IMR-90 (cell line): ENCODE measurements around the gene TRIP6. TPM values are rescaled to one million over a fixed set of nuclear protein-coding genes. Genes with fewer than 3 reads are reported as not detected.
A peak's percentile ranks its signal among the peaks of the same experiment; 100 is the strongest.

Experiments used
- ATAC-seq: fragments of 200-7000 bp; cut with Tn5 transposase; 2 replicates; pipeline ENCODE4 v1.9.1; 2020; ENCODE audit warnings: low read depth, mild to moderate bottlenecking, moderate library complexity
- BruUV-seq: library from RNA; stranded (reverse); fragments of 400-500 nt; replicated peaks from 2 replicates; lab custom pipeline; 2021; lab: Mats Ljungman, UMichigan
- CTCF ChIA-PET: fragments of 300-600 bp; formaldehyde crosslinking; extraction: SDS; loops from one replicate; lab custom pipeline; 2021; ENCODE audit warnings: antibody characterized with exemption; lab: Yijun Ruan, JAX
- POLR2A ChIA-PET: fragments of 300-600 bp; sonication (Branson Sonifier 250); formaldehyde crosslinking; loops from one replicate; lab custom pipeline; 2022; ENCODE audit warnings: antibody characterized with exemption; ENCODE audit not compliant: unreplicated experiment; lab: Charles Lee
- DNase-seq: peaks from one replicate; pipeline ENCODE4 v3.0.0; 2013
- H2AFZ ChIP-seq: replicated peaks from 2 replicates; pipeline ENCODE3; 2013; ENCODE audit warnings: low read length, mild to moderate bottlenecking; ENCODE audit not compliant: poor library complexity
- H2AK5ac ChIP-seq: 2 replicates; pipeline ENCODE4 v1.6.1; 2013; ENCODE audit warnings: low read depth, low read length, inconsistent platforms
- H2AK9ac ChIP-seq: replicated peaks from 2 replicates; pipeline ENCODE3; 2013; ENCODE audit warnings: mild to moderate bottlenecking, low read depth, low read length, moderate library complexity; ENCODE audit not compliant: poor library complexity
- H2BK120ac ChIP-seq: 2 replicates; pipeline ENCODE4 v1.6.1; 2013; ENCODE audit warnings: low read depth, low read length, inconsistent platforms
- H2BK15ac ChIP-seq: 3 replicates; pipeline ENCODE4 v1.6.1; 2013; ENCODE audit warnings: low read depth, low read length, inconsistent platforms
- H2BK20ac ChIP-seq: 2 replicates; pipeline ENCODE4 v1.6.1; 2013; ENCODE audit warnings: low read depth, mild to moderate bottlenecking, inconsistent platforms, low read length, moderate library complexity
- H2BK5ac ChIP-seq: 2 replicates; pipeline ENCODE4 v1.6.1; 2013; ENCODE audit warnings: mild to moderate bottlenecking, low read depth, low read length, inconsistent platforms; ENCODE audit not compliant: poor library complexity, severe bottlenecking
- H3K14ac ChIP-seq: replicated peaks from 2 replicates; pipeline ENCODE4 v1.6.1; 2013; ENCODE audit warnings: low read depth, low read length, inconsistent platforms
- H3K18ac ChIP-seq: 2 replicates; pipeline ENCODE4 v1.6.1; 2013; ENCODE audit warnings: low read depth, low read length, control low read depth
- H3K23ac ChIP-seq: 2 replicates; pipeline ENCODE4 v1.6.1; 2013; ENCODE audit warnings: low read depth, low read length, inconsistent platforms
- H3K27ac ChIP-seq: 2 replicates; pipeline ENCODE4 v1.5.1; 2013; ENCODE audit warnings: mild to moderate bottlenecking, control low read depth, low read length; ENCODE audit not compliant: insufficient read depth
- H3K27me3 ChIP-seq: 2 replicates; pipeline ENCODE4 v1.6.1; 2013; ENCODE audit warnings: low read length; ENCODE audit not compliant: control insufficient read depth, insufficient read depth
- H3K36me3 ChIP-seq: 2 replicates; pipeline ENCODE4 v1.6.1; 2013; ENCODE audit warnings: low read length, mixed read lengths; ENCODE audit not compliant: control insufficient read depth, insufficient read depth
- H3K4ac ChIP-seq: 2 replicates; pipeline ENCODE4 v1.6.1; 2013; ENCODE audit warnings: low read depth, low read length, inconsistent platforms
- H3K4me1 ChIP-seq: 2 replicates; pipeline ENCODE4 v1.6.1; 2013; ENCODE audit warnings: low read length, mixed read lengths; ENCODE audit not compliant: control insufficient read depth, insufficient read depth
- H3K4me2 ChIP-seq: 2 replicates; pipeline ENCODE4 v1.6.1; 2013; ENCODE audit warnings: low read depth, mild to moderate bottlenecking, control low read depth, low read length, moderate library complexity
- H3K4me3 ChIP-seq: 2 replicates; pipeline ENCODE4 v1.5.1; 2013; ENCODE audit warnings: low read depth, mild to moderate bottlenecking, control low read depth, low read length, moderate library complexity; ENCODE audit not compliant: insufficient read depth
- H3K56ac ChIP-seq: 2 replicates; pipeline ENCODE4 v1.6.1; 2013; ENCODE audit warnings: low read length, inconsistent platforms; ENCODE audit not compliant: insufficient read depth; ENCODE audit errors: extremely low read depth
- H3K79me1 ChIP-seq, 2 experiments: 2 replicates each; pipeline ENCODE4 v1.6.1; 2013; ENCODE audit warnings: low read length in 2 of 2, inconsistent platforms in 1 of 2, low read depth in 1 of 2
- H3K9ac ChIP-seq: 2 replicates; pipeline ENCODE4 v1.6.1; 2013; ENCODE audit warnings: low read depth, low read length, control low read depth
- H3K9me1 ChIP-seq: 2 replicates; pipeline ENCODE4 v1.6.1; 2013; ENCODE audit warnings: low read length, inconsistent platforms; ENCODE audit not compliant: insufficient read depth
- H3K9me3 ChIP-seq: 2 replicates; pipeline ENCODE4 v1.6.1; 2013; ENCODE audit warnings: low read length; ENCODE audit not compliant: control insufficient read depth, insufficient read depth
- H4K20me1 ChIP-seq: 2 replicates; pipeline ENCODE4 v1.6.1; 2013; ENCODE audit warnings: low read length, inconsistent platforms; ENCODE audit not compliant: insufficient read depth
- H4K5ac ChIP-seq: 2 replicates; pipeline ENCODE4 v1.6.1; 2013; ENCODE audit warnings: mild to moderate bottlenecking, low read depth, low read length, control low read depth
- H4K8ac ChIP-seq, 2 experiments: 2 replicates each; pipeline ENCODE4 v1.6.1; 2013; ENCODE audit warnings: low read depth in 2 of 2, low read length in 2 of 2, control low read depth in 1 of 2, inconsistent platforms in 1 of 2
- H4K91ac ChIP-seq: 2 replicates; pipeline ENCODE4 v1.6.1; 2013; ENCODE audit warnings: low read depth, low read length, inconsistent platforms; ENCODE audit not compliant: insufficient read depth
- WGBS, 2 experiments: methylation state at CpG; one replicate each; pipeline versions ENCODE4 v1.1.5 to v1.1.7; 2013; ENCODE audit warnings: missing lambda C conversion rate in 2 of 2; ENCODE audit not compliant: insufficient read length in 1 of 2; ENCODE audit errors: extremely low coverage in 2 of 2; 5-methylcytosine and 5-hydroxymethylcytosine counted together
- dilution Hi-C: fragments of 300-500 bp; cut with HindIII; formaldehyde crosslinking; loops from one replicate; pipeline ENCODE4 v1.14.3; 2018; ENCODE audit warnings: low sequenced_read_pairs; ENCODE audit not compliant: unreplicated experiment
- in situ Hi-C: fragments of 300-500 bp; cut with MboI; formaldehyde crosslinking; loops from 3 replicates; pipeline ENCODE4 v1.14.3; 2019; ENCODE audit warnings: low sequenced_read_pairs, inconsistent platforms, mixed read lengths
- intact Hi-C: fragments of 100-400 bp; cut with micrococcal nuclease; formaldehyde crosslinking; loops from 2 replicates; pipeline ENCODE4 v1.10.0; 2022
- polyA plus RNA-seq, 3 experiments: library from polyadenylated mRNA; depleted of rRNA; stranded (reverse); fragments of >200 nt; gene quantifications; 2 replicates each; pipeline ENCODE4 v1.2.3, GENCODE V29; 2012; ENCODE audit warnings: low replicate concordance in 1 of 3
- total RNA-seq: library from RNA; depleted of rRNA; stranded (reverse); fragments of >200 nt; gene quantifications from 2 replicates; pipeline ENCODE4 v1.2.3, GENCODE V29; 2012
- TF ChIP-seq, protein P1 (sequence below): fragments of 150-350 bp; IDR thresholded peaks from 2 replicates; pipeline ENCODE4 v1.6.1; 2017; ENCODE audit warnings: mild to moderate bottlenecking, antibody characterized with exemption, low read length, low read depth

TRIP6 gene
- total and polyA plus RNA-seq, 2 of the 4 experiments (the other 2 are of a cell fraction) = 36.4 to 72.3 TPM

DNA sequence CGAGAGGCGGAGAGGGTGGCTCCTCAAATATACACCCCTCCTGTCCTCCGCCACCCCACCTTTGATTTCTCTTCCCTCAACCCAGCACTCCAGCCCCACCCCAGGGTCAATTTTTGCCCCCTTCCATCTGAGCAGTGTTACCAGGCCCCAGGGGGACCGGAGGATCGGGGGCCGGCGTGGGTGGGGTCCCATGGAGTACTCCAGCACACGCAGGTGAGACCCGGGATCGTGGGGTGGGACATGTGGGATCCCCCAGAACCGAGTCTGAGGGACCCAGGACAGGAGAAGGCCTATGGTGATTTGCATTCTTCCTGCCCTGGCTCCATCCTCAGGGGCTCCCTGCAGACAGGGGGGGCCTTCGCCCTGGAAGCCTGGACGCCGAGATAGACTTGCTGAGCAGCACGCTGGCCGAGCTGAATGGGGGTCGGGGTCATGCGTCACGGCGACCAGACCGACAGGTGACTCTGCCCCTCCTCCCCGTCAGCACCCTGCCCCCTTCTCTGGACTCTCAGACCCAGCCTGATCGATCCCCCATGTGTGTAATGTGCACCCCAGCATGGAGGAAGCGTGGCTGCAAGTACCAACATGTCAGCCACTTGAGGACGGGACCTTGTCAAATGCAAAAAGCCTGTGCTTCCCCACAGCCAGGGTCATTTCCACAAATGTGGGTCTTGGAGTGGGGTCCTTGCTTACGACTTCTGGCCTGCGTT, 744 bp downstream of the TRIP6 start:
- Histone ChIP-seq H2AFZ (peak overlapping the region; percentile 86), H3K27ac (peak overlapping the region; percentile 99), H2BK5ac (peak overlapping the region; percentile 97), H4K20me1 (0 out of 2 replicates have a peak, but pooled peaks cover 3% of the 10 kb centered on the region), H4K91ac (peak overlapping the region; percentile 91), H3K9me1 (peaks cover 4% of the 10 kb centered on the region; the same call in 1 of the 2 replicates), H2BK120ac (peak overlapping the region; percentile 79), H3K4me2 (peak overlapping the region; percentile 97), H2BK20ac (0 out of 2 replicates have a peak overlapping the region, but pooled peaks have one; percentile 28), H3K9ac (peak overlapping the region; percentile 98), H2AK9ac (peak overlapping the region; percentile 100), H3K56ac (peak overlapping the region; percentile 93), H3K9me3 (no peaks in the 10 kb centered on the region), H3K36me3 (peaks cover 28% of the 10 kb centered on the region), H3K14ac (peak overlapping the region; percentile 100), H4K8ac (peak overlapping the region; percentile 90 to 91), H3K4ac (peak overlapping the region; percentile 99), H4K5ac (peak overlapping the region; percentile 86), H2AK5ac (peak overlapping the region; percentile 88), H3K79me1 (peaks cover 5 to 38% of the 10 kb centered on the region in 2 experiments; a peak in 2 of 4 replicates), H3K4me1 (peaks cover 18% of the 10 kb centered on the region), H3K27me3 (no peaks in the 10 kb centered on the region), H3K4me3 (peak overlapping the region; percentile 97), H3K18ac (peak overlapping the region; percentile 88), H2BK15ac (peak overlapping the region; percentile 36; the same call in 1 of the 3 replicates), H3K23ac (peak overlapping the region; percentile 99)
- no TSS peak for BruUV-seq
- intact Hi-C loops = loop anchor here (2.0 kb wide), 1 partner anchor 31 kb away; no protein-coding TSS in a partner anchor
- dilution Hi-C loops = no loop called here
- in situ Hi-C loops = loop anchor here (25.0 kb wide), 2 partner anchors 281 to 406 kb away; partner anchors contain the start of genes FBXO24, LRCH4 and SPACDR
- WGBS, 2 experiments = 0% methylated on average over 1 of the region's 27 CpGs; no CpG with 5 or more reads in 1 of the 2 experiments
- ChIA-PET POLR2A (no interaction called here), CTCF (no interaction called here)
- DNase-seq = no peak
- ATAC-seq = peak; percentile 11
- TF ChIP-seq, protein P1, sequence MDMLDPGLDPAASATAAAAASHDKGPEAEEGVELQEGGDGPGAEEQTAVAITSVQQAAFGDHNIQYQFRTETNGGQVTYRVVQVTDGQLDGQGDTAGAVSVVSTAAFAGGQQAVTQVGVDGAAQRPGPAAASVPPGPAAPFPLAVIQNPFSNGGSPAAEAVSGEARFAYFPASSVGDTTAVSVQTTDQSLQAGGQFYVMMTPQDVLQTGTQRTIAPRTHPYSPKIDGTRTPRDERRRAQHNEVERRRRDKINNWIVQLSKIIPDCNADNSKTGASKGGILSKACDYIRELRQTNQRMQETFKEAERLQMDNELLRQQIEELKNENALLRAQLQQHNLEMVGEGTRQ = no peak
